ENCODE data around the gene E2F2. TPM values are rescaled to one million over a fixed set of nuclear protein-coding genes. Genes with fewer than 3 reads are reported as not detected.

Gene E2F2
- total and polyA plus RNA-seq, 2 of the 4 experiments (the other 2 are of a cell fraction) = 0.36 to 0.51 TPM

DNA sequence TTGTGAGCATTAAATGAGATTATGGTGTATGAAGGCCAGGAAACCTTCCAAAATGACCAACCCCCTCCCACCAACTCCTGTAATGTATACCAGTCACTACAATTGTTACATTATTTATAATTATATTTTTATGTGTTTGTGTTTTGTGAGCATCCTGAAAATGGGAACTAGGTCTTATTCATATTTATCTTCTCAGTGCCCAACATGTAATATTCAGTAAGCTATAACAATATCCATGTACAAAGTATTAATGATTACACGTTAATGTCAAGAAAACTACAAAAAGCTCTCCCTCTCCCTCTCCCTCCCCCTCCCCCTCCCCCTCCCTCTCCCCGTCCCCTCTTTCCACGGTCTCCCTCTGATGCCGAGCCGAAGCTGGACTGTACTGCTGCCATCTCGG is 28.1 kb downstream of the E2F2 start:
- Histone ChIP-seq H2AFZ (replicated peaks; ENCODE audit: low read length, poor library complexity) (no peak overlapping the region), H3K56ac (ENCODE audit: extremely low read depth, insufficient read depth, low read length) (no peak overlapping the region), H4K91ac (ENCODE audit: insufficient read depth, low read depth, low read length) (no peak overlapping the region), H3K4me1 (ENCODE audit: control insufficient read depth, insufficient read depth, low read length) (no peaks in the 10 kb centered on the region), H2BK5ac (ENCODE audit: low read depth, low read length, poor library complexity, severe bottlenecking) (no peak overlapping the region), H3K4me3 (ENCODE audit: insufficient read depth, low read depth, low read length) (no peak overlapping the region), H2BK20ac (ENCODE audit: low read depth, low read length) (no peak overlapping the region), H3K27ac (ENCODE audit: insufficient read depth, low read length) (no peak overlapping the region), H2AK9ac (replicated peaks; ENCODE audit: low read depth, low read length, poor library complexity) (no peak overlapping the region), H3K9ac (ENCODE audit: low read depth, low read length) (no peak overlapping the region), H3K27me3 (ENCODE audit: control insufficient read depth, insufficient read depth, low read length) (no peaks in the 10 kb centered on the region), H2BK15ac (ENCODE audit: low read depth, low read length) (no peak overlapping the region), H3K14ac (replicated peaks; ENCODE audit: low read depth, low read length) (no peak overlapping the region), H3K36me3 (ENCODE audit: control insufficient read depth, insufficient read depth, low read length) (no peaks in the 10 kb centered on the region), H3K9me3 (ENCODE audit: control insufficient read depth, insufficient read depth, low read length) (no peaks in the 10 kb centered on the region), H3K9me1 (ENCODE audit: insufficient read depth, low read length) (no peaks in the 10 kb centered on the region), H3K4me2 (ENCODE audit: low read depth, low read length) (no peak overlapping the region), H2BK120ac (ENCODE audit: low read depth, low read length) (no peak overlapping the region), H2AK5ac (ENCODE audit: low read depth, low read length) (no peak overlapping the region), H3K18ac (ENCODE audit: low read depth, low read length) (no peak overlapping the region), H3K79me1 (ENCODE audit: low read depth in 1 of 2, low read length in 2 of 2) (no peaks in the 10 kb centered on the region), H3K4ac (ENCODE audit: low read depth, low read length) (no peak overlapping the region), H4K5ac (ENCODE audit: low read depth, low read length) (no peak overlapping the region), H4K20me1 (ENCODE audit: insufficient read depth, low read length) (no peaks in the 10 kb centered on the region), H3K23ac (ENCODE audit: low read depth, low read length) (no peak overlapping the region), H4K8ac (ENCODE audit: low read depth in 2 of 2, low read length in 2 of 2) (no peak overlapping the region)
- POLR2A ChIA-PET (ENCODE audit: unreplicated experiment) = no interaction called here
- CTCF ChIA-PET = interaction anchor here (1.1 kb wide), 1 partner anchor 37 kb away, joined by 10 read pairs; no protein-coding TSS in a partner anchor
- in situ Hi-C loops (cut with MboI; ENCODE audit: low sequenced_read_pairs) = no loop called here
- DNase-seq (no peak), ATAC-seq (ENCODE audit: low read depth) (no peak)
- no CpG with 5 or more reads among the region's 6 CpGs for WGBS, 2 experiments (ENCODE audit: extremely low coverage in 2 of 2, insufficient read length in 1 of 2)
- intact Hi-C loops (cut with micrococcal nuclease) = no loop called here
- dilution Hi-C loops (cut with HindIII; ENCODE audit: low sequenced_read_pairs, unreplicated experiment) = no loop called here
- TF ChIP-seq FOS (IDR thresholded peaks at IDR 0.05; ENCODE audit: low read depth, low read length) (no peak), MAFK (IDR thresholded peaks at IDR 0.05; ENCODE audit: low read depth, low read length) (no peak), CEBPB (IDR thresholded peaks at IDR 0.05; ENCODE audit: low read depth, low read length) (no peak), CHD1 (IDR thresholded peaks at IDR 0.05; ENCODE audit: low read depth, low read length) (no peak), BHLHE40 (IDR thresholded peaks at IDR 0.05; ENCODE audit: low read depth, low read length) (no peak), NFE2L2 (IDR thresholded peaks at IDR 0.05; ENCODE audit: low read depth, low read length) (no peak), POLR2A (IDR thresholded peaks at IDR 0.05; ENCODE audit: low read depth, low read length) (no peak)
- TF ChIP-seq, protein P1, sequence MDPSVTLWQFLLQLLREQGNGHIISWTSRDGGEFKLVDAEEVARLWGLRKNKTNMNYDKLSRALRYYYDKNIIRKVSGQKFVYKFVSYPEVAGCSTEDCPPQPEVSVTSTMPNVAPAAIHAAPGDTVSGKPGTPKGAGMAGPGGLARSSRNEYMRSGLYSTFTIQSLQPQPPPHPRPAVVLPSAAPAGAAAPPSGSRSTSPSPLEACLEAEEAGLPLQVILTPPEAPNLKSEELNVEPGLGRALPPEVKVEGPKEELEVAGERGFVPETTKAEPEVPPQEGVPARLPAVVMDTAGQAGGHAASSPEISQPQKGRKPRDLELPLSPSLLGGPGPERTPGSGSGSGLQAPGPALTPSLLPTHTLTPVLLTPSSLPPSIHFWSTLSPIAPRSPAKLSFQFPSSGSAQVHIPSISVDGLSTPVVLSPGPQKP (IDR thresholded peaks at IDR 0.05; ENCODE audit: borderline replicate concordance, low read depth, low read length) = no peak
- BruUV-seq (replicated peaks) = no TSS peak

All from IMR-90 (cell line).